CD4-positive, alpha-beta T cell treated with Interleukin-17A for 4 hours (primary cell): ENCODE results near the gene PRXL2A.
"Not testable (repeated sequence)": the region's sequence is repeated elsewhere in the genome, so short reads cannot be mapped to it uniquely, and the experiment has no call there.

Source experiments
- DNase-seq: peaks from one replicate; pipeline ENCODE4 v3.0.0-alpha.2; 2020; ENCODE audit warnings: mixed read lengths

Gene PRXL2A

DNA sequence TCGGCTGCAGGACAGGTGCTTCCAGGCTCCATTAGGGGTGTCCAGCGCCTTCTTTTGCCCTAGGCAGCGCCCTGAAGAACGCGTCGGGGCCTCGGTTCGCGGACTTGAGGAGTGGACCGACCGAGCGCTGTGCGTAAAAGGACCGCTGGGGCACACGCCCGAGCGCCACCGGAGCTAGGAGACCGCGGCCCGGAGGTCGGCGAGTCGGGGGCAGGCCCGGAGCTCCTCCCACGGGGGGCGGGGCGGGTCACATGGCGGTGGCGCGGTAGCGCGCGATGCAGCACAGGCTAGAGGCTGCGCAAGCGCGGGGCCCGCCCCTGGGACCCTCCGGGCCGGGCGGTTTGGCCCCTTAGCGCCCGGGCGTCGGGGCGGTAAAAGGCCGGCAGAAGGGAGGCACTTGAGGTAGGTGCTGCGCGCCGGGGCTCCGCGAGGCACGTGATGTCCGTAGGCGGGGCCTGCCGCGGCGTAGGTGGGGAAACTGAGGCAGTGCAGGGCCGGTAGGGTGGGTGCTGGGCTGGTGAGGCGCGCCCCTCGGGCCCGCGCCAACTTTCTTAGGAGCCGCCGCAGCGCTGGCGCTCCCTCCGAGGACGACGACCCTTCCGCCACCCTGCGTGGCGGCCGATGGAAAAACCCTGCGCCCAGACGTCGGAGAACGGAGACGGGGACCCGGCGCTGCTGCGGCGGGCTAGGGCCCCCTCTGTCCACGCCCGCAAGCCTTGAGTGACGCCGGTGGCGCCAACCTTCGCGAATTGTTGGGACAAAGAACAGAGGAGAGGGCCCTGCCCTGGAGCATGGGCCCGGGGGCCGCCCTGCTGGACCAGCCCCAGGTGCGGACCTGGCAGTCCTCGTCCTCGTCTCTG, at the start of gene PRXL2A:
Gene PRXL2A (plus strand): TSS at position 310 of the 860 bp plus-strand sequence. CDS start 11,917 bp downstream, outside the sequence.
- peak; percentile 91 for DNase-seq

DNA sequence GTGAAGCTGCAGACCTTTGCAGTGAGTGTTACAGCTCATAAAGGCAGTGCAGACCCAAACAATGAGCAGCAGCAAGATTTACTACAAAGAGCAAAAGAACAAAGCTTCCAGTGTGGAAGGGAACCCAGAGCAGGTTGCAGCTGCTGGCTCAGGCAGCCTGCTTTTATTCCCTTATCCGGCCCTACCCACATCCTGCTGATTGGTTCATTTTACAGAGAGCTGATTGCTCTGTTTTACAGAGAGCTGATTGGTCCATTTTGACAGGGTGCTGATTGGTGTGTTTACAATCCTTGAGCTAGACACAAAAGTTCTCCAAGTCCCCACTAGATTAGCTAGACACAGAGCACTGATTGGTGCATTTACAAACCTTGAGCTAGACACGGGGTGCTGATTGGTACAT, 49.4 kb upstream of the PRXL2A start:
- DNase-seq = not testable (repeated sequence)

DNA sequence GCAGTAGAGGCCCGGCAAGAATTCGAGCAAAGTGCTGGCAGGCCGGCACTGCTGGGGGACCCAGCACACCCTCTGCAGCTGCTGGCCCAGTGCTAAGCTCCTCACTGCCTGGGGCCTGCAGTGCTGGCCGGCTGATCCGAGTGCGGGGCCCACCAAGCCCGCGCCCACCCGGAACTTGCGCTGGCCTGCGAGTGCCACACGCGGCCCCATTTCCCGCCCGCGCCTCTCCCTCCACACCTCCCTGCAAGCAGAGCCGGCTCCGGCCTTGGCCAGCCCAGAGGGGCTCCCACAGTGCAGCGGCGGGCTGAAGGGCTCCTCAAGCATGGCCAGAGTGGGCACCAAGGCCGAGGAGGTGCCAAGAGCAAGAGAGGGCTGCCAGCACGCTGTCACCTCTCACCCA, 48.7 kb upstream of the PRXL2A start:
- DNase-seq = no peak

DNA sequence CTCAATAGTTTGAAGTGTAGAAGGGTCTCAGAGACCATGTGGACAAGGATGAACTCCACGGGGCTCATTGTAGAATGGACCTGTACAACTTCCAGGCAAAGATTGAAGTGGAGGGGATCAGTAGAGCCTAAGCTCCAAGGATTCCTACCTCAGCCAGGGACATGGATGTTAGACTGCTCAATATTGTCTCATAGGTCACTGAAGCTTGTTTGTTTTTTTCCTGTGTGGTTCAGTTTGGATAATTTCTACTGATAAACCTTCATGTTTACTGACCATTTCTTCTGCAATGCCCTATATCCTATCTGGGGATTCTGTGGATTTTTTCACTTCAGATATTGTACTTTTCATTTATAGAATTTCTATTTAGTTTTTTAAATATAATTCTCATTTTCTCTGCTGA, 42.8 kb upstream of the PRXL2A start:
- no peak for DNase-seq

DNA sequence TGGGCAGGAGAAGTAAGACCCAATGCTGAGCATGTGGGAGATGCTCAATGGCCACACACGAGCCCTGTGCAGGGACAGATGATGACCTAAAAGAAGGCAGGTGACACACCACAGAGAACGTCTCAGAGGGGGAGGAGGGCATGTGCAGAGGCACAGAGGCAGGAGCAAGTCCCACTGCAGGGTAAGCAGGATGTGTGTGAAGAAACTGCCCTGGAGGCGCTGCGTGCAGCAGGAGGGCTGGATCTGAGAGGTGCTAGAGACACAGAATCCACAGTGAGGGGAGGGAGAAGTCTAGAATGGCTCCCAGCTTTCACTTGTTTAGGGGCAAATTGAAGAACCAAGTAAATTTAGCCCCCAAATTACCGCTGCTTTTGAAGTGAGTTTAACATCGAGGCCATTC, 36.9 kb upstream of the PRXL2A start:
- no peak for DNase-seq

GRCh38 chr10:80372675-80373074, 35.7 kb upstream of the PRXL2A start:
- DNase-seq = no peak

- no peak for DNase-seq
Measured at GRCh38 chr10:80373502-80373901, 34.8 kb upstream of the PRXL2A start.

DNA sequence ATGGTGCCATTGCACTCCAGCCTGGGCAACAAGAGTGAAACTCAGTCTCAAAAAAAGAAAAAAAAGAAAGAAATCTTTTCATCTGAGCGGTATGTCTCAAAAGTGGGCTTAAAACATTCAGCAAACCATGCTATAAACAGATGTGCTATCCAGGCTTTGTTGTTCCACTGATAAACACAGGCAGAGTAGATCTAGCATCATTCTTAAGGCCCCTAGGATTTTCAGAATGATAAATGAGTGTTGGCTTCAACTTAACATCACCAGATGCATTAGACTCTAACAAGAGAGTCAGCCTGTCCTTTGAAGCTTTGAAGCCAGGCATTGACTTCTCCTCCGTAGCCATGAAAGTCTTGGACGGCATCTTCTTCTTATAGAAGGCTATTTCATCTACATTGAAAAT, 28.6 kb upstream of the PRXL2A start:
- DNase-seq = no peak

DNA sequence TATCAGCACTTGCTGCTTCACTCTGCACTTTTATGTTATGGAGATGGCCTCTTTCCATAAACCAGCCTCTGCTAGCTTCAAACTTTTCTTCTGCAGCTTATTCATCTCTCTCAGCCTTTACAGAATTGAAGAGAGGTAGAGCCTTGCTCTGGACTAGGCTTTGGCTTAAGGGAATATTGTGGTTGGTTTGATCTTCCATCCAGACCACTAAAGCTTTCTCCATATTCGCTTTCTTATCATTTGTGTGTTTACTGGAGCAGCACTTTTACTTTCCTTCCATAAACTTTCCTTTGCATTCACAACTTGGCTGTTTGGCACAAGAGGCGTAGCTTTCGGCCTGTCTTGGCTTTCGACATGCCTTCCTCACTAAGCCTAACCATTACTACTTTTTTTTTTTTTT, 28.2 kb upstream of the PRXL2A start:
- no peak for DNase-seq

- DNase-seq = peak; percentile 66
Measured at GRCh38 chr10:80382989-80383388, 25.4 kb upstream of the PRXL2A start.

- DNase-seq = no peak
Measured at GRCh38 chr10:80390740-80391139, 17.6 kb upstream of the PRXL2A start.

DNA sequence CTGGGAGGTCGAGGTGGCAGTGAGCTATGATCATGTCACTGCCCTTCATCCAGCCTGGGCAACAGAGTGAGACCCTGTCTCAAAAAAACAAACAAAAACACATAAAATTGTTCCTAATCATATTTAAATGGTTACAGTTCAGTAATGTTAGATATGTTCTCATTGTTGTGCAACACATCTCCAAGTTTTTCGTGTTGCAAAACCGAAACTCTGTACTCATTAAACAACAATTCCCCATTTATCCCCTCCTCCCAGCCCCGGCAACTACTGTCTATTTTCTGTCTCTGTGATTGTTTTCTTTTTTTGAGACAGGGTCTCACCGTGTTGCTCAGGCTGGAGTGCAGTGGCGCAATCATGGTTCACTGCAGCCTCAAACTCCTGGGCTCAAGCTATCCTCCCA, 16.1 kb upstream of the PRXL2A start:
- DNase-seq = no peak

- no peak for DNase-seq
Measured at GRCh38 chr10:80394358-80394916, 13.9 kb upstream of the PRXL2A start.

- no peak for DNase-seq
Measured at GRCh38 chr10:80397014-80397413, 11.3 kb upstream of the PRXL2A start.

GRCh38 chr10:80400136-80400804, 8.1 kb upstream of the PRXL2A start:
- DNase-seq = no peak

DNA sequence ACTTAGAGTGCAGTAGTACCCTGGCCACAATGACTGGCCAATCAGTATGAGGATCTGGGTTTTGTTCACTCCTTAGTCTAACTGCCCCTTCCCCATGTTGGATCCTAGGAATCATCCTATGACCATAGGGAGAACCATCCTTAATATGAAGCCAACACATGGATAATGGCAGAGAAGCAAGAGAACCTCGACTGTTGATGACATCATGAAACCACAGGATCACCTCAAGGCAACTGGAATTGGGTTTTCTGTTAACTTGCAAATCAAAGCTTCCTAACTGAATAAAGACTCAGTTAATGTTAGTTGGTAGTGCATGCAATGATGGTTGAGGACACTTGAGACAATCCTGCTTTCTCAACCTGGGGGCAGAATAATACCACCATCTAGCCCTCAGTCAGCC, 3.3 kb upstream of the PRXL2A start:
- DNase-seq = no peak

DNA sequence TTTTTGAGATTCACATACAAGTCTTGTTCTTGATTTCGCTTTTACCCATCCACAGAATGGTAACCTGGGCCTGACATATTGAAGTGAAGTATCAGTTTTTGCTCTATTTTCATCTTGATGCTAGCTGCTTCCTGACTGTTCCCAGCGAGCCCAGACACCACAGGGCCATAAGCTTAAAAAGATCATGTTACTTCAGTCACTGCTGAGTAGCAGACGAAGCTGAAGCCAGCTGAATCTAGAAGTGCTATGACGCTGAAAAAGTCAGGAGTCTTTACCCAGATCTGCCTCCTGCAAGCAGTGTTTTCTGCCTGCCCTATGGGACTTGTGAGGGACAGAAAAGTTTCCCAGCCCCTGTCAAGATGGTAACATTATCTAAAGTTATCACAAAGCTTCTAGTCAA, 2.7 kb upstream of the PRXL2A start:
- no peak for DNase-seq

DNA sequence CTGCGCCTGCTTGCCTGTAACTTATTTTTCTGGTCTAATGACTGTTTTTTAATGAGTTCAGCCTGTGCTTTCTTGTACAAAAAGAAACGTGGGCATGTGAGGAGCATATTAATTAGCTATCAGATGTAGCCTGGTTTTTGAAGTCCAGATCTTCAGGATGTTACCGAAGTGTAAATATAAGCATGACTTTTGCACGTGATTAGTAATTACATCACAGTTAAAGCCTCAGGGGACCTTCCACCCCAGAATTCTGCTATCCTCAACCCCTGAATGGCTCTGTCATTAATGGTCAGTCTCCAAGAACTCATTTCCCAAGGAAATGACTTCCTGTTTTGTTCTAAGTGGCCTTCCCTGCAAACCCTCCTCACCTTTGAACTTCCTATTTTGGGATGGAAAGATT, 2.1 kb upstream of the PRXL2A start:
- no peak for DNase-seq

- DNase-seq = peak; percentile 35
Measured at GRCh38 chr10:80407812-80408241, 524 bp upstream of the PRXL2A start.

DNA sequence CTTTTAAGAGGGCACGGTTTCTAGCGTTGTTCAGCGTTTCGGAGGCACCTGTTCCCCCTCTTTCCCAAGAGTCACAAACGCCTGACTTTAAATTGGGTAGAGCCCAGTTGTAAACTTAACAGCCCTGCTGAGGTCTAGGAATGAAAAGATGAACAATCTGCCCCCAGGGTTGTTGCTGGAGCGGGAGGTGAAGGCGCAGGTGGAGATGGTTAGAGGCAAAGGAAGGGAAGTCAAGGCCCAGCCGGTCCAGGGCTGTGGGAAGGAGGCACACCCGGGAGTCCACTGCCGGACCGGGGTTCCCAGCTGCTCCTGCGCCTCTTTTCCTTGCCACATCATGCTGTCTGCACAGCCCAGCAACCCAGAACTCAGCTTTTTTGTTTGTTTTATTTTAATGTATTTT, 770 bp downstream of the PRXL2A start:
- DNase-seq = no peak

- DNase-seq = no peak
Measured at GRCh38 chr10:80410122-80410521, 1.8 kb downstream of the PRXL2A start.

DNA sequence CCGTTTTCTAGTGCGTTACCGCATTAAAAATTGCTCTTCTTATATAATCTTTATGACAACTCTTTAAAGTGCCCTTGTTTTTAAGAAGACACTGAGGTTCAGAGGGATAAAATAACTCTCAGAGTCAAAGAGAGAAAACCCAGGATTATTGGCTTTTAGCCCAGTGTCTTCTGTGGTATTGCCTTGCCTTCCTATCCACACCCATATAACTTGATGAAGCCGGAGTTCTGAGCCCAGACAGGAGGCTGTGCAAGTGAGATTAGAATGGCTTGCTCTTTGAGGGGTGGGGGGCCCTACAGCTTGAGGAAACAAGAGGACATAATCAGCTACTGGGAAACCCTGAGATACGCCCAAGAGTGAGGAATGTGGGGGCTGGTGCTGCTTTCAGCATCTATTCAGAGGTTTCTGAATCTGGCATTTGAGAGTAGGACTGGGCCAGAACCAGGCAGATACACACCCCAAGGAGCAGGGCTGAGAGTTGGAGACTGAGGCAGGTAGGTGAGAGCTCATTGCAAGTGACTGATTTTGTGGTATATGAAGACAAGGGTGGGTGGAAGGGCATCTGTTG, 2.3 kb downstream of the PRXL2A start:
- DNase-seq = no peak

DNA sequence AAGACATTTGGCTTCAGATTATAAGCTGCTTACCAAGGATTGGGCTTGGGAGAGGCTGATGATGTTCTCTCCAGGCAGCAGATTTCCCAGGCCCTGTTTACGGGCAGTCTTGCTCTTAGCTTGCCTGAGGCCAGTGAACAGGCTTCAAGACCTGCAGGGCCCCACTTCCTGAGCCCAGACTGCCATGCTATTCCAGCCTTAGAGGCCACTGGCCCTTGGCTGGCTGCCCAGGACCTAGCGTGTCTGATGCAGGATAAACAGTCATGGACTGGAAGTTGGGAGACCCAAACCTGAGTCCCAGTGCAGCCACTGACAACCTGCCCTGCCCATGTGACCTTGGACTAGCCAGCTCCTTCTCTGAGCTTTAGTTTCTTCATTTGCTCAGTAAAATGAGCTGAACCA, 2.9 kb downstream of the PRXL2A start:
- DNase-seq = no peak
